ENCODE results near the gene KCNIP3. TPM values are rescaled to one million over a fixed set of nuclear protein-coding genes. Genes with fewer than 3 reads are reported as not detected.

The KCNIP3 gene
- total RNA-seq, 1 experiment from 2014 or later = 19.1 TPM

DNA sequence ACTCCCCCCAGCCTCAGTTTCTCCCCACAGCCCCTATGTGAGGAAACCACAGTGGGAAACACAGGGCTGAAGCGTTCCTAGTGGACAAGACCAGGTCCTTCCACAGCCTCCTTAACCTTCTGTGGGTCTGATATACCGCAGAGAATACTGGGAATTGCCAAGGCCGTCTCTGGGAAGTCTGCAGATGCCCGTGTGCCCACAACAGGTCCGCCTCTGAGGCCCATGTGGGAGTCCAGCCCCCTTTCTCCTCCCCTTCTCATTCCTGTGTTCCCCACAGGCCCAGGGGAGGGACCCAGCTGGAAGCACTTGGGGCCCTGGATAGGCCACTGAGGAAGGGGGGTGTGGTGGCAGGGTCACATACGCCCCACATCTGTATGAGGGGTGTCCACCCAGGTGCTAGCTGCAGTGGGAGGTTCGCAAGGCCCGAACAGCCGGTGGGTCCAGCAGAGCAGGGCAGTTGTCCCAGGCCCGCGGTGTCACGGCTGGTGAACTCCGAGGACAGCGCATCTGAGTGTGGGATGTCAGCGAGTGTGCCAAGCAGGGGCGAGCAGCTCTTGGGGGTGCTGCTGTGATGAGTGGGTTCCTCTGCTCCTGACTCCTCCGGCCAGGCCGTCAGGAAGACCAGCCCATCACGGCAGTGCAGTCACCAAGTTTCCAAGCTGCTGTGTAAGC is 2.4 kb upstream of the KCNIP3 start:
- H3K9me3 ChIP-seq (ENCODE audit: low read length) = no peaks in the 10 kb centered on the region
- H3K9ac ChIP-seq (ENCODE audit: low read length) = no peak overlapping the region
- peaks cover 17% of the 10 kb centered on the region for H3K36me3 ChIP-seq (ENCODE audit: low read depth, low read length)
- no peaks in the 10 kb centered on the region for H3K79me2 ChIP-seq (ENCODE audit: low read length)
- peaks cover 4% of the 10 kb centered on the region for H3F3A ChIP-seq (ENCODE audit: low read length, unreplicated experiment)
- CTCF ChIA-PET = no interaction called here
- ATAC-seq (no peak), DNase-seq (no peak)
- TF ChIP-seq EZH2 (IDR thresholded peaks at IDR 0.05; ENCODE audit: low read length, unreplicated experiment) (no peak), EZH2phosphoT487 (IDR thresholded peaks at IDR 0.05; ENCODE audit: borderline replicate concordance, low read length) (no peak)
- TF ChIP-seq, protein P1, sequence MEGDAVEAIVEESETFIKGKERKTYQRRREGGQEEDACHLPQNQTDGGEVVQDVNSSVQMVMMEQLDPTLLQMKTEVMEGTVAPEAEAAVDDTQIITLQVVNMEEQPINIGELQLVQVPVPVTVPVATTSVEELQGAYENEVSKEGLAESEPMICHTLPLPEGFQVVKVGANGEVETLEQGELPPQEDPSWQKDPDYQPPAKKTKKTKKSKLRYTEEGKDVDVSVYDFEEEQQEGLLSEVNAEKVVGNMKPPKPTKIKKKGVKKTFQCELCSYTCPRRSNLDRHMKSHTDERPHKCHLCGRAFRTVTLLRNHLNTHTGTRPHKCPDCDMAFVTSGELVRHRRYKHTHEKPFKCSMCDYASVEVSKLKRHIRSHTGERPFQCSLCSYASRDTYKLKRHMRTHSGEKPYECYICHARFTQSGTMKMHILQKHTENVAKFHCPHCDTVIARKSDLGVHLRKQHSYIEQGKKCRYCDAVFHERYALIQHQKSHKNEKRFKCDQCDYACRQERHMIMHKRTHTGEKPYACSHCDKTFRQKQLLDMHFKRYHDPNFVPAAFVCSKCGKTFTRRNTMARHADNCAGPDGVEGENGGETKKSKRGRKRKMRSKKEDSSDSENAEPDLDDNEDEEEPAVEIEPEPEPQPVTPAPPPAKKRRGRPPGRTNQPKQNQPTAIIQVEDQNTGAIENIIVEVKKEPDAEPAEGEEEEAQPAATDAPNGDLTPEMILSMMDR (conservative IDR thresholded peaks at IDR 0.05; ENCODE audit: low read depth, low read length) = no peak
- POLR2A ChIA-PET (ENCODE audit: unreplicated experiment) = no interaction called here
- no peaks in the 10 kb centered on the region for H3K27me3 ChIP-seq (ENCODE audit: low read length)
- peaks cover 33% of the 10 kb centered on the region for H3K4me1 ChIP-seq (ENCODE audit: insufficient read depth, low read length)
- BruUV-seq (replicated peaks) = no TSS peak
- H4K20me1 ChIP-seq (ENCODE audit: low read length) = no peaks in the 10 kb centered on the region
- H3K27ac ChIP-seq (ENCODE audit: low read length) = no peak overlapping the region
- intact Hi-C loops (cut with micrococcal nuclease) = no loop called here
- no peak overlapping the region for H2AFZ ChIP-seq (ENCODE audit: low read length)
- no peak overlapping the region for H3K4me3 ChIP-seq (ENCODE audit: low read length)
- H3K4me2 ChIP-seq (ENCODE audit: low read length) = no peak overlapping the region
- H3K9me2 ChIP-seq (replicated peaks; ENCODE audit: low read length) = no peaks in the 10 kb centered on the region

DNA sequence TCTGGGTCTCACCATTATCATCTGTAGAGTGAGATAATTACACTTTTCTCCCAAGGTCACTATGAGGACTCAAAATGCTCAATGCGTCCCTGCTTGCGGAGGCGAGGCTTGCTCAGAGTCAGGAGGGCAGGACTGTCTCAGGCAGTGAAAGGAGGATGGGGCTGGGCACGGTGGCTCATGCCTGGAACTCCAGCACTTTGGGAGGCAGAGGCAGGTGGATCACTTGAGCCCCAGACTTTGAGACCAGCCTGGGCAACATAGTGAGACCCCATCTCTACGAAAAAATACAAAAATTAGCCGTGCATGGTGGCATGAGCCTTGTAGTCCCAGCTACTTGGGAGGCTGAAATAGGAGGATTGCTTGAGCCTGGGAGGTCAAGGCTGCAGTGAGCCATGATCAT is 1.8 kb upstream of the KCNIP3 start:
- intact Hi-C loops (cut with micrococcal nuclease) = no loop called here
- ChIA-PET CTCF (no interaction called here), POLR2A (ENCODE audit: unreplicated experiment) (no interaction called here)
- no peak overlapping the region for H3K4me3 ChIP-seq (ENCODE audit: low read length)
- DNase-seq (no peak), ATAC-seq (no peak)
- TF ChIP-seq EZH2 (IDR thresholded peaks at IDR 0.05; ENCODE audit: low read length, unreplicated experiment) (no peak), EZH2phosphoT487 (IDR thresholded peaks at IDR 0.05; ENCODE audit: borderline replicate concordance, low read length) (no peak)
- TF ChIP-seq, protein P1 (conservative IDR thresholded peaks at IDR 0.05; ENCODE audit: low read depth, low read length) = no peak
- H3K79me2 ChIP-seq (ENCODE audit: low read length) = no peaks in the 10 kb centered on the region
- H3K27me3 ChIP-seq (ENCODE audit: low read length) = no peaks in the 10 kb centered on the region
- peaks cover 4% of the 10 kb centered on the region for H3F3A ChIP-seq (ENCODE audit: low read length, unreplicated experiment)
- H3K36me3 ChIP-seq (ENCODE audit: low read depth, low read length) = peaks cover 10% of the 10 kb centered on the region
- BruUV-seq (replicated peaks) = no TSS peak
- H3K4me1 ChIP-seq (ENCODE audit: insufficient read depth, low read length) = peaks cover 33% of the 10 kb centered on the region
- H3K9ac ChIP-seq (ENCODE audit: low read length) = no peak overlapping the region
- no peak overlapping the region for H2AFZ ChIP-seq (ENCODE audit: low read length)
- no peaks in the 10 kb centered on the region for H3K9me3 ChIP-seq (ENCODE audit: low read length)
- no peaks in the 10 kb centered on the region for H3K9me2 ChIP-seq (replicated peaks; ENCODE audit: low read length)
- no peak overlapping the region for H3K27ac ChIP-seq (ENCODE audit: low read length)
- no peaks in the 10 kb centered on the region for H4K20me1 ChIP-seq (ENCODE audit: low read length)
- no peak overlapping the region for H3K4me2 ChIP-seq (ENCODE audit: low read length)

DNA sequence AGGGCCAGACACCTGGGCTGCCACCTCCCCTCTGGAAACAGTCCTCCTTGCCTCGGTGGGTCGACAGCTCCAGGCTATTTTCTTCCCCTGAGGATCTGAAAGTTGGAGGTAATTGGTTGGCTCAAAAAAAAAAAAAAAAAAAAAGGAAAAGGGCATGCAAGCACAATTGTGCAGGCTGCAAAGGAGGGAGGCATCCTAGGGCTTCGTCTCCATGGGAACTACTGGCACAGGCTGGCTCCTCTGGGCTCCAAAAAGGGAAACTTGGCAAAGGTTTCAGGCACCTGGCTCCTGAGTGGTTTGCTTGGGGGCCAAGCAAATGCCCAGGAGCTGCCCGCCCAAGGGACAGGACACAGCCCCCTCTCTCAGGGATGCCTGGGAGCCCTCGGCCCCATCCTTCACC is 1.1 kb upstream of the KCNIP3 start:
- H3K36me3 ChIP-seq (ENCODE audit: low read depth, low read length) = peaks cover 5% of the 10 kb centered on the region
- DNase-seq (no peak), ATAC-seq (no peak)
- TF ChIP-seq EZH2phosphoT487 (IDR thresholded peaks at IDR 0.05; ENCODE audit: borderline replicate concordance, low read length) (no peak), EZH2 (IDR thresholded peaks at IDR 0.05; ENCODE audit: low read length, unreplicated experiment) (no peak)
- TF ChIP-seq, protein P1 (conservative IDR thresholded peaks at IDR 0.05; ENCODE audit: low read depth, low read length) = no peak
- H3K79me2 ChIP-seq (ENCODE audit: low read length) = no peaks in the 10 kb centered on the region
- POLR2A ChIA-PET (ENCODE audit: unreplicated experiment) = no interaction called here
- no TSS peak for BruUV-seq (replicated peaks)
- H2AFZ ChIP-seq (ENCODE audit: low read length) = no peak overlapping the region
- H4K20me1 ChIP-seq (ENCODE audit: low read length) = no peaks in the 10 kb centered on the region
- CTCF ChIA-PET = no interaction called here
- no peak overlapping the region for H3K4me2 ChIP-seq (ENCODE audit: low read length)
- H3F3A ChIP-seq (ENCODE audit: low read length, unreplicated experiment) = peaks cover 4% of the 10 kb centered on the region
- no peak overlapping the region for H3K9ac ChIP-seq (ENCODE audit: low read length)
- H3K4me3 ChIP-seq (ENCODE audit: low read length) = no peak overlapping the region
- no peaks in the 10 kb centered on the region for H3K27me3 ChIP-seq (ENCODE audit: low read length)
- no peaks in the 10 kb centered on the region for H3K9me3 ChIP-seq (ENCODE audit: low read length)
- no peak overlapping the region for H3K27ac ChIP-seq (ENCODE audit: low read length)
- peaks cover 33% of the 10 kb centered on the region for H3K4me1 ChIP-seq (ENCODE audit: insufficient read depth, low read length)
- no peaks in the 10 kb centered on the region for H3K9me2 ChIP-seq (replicated peaks; ENCODE audit: low read length)
- intact Hi-C loops (cut with micrococcal nuclease) = no loop called here
